HG02943 (cell line): ENCODE results near the gene NXPH3.
"Not testable (repeated sequence)": the region's sequence is repeated elsewhere in the genome, so short reads cannot be mapped to it uniquely, and the experiment has no call there.

Source experiments
- ATAC-seq: cut with Tn5 transposase; IDR thresholded peaks from one replicate; pipeline ENCODE4 v1.9.1; 2021; ENCODE audit warnings: mild to moderate bottlenecking, low read depth, moderate library complexity; ENCODE audit not compliant: unreplicated experiment

The NXPH3 gene

DNA sequence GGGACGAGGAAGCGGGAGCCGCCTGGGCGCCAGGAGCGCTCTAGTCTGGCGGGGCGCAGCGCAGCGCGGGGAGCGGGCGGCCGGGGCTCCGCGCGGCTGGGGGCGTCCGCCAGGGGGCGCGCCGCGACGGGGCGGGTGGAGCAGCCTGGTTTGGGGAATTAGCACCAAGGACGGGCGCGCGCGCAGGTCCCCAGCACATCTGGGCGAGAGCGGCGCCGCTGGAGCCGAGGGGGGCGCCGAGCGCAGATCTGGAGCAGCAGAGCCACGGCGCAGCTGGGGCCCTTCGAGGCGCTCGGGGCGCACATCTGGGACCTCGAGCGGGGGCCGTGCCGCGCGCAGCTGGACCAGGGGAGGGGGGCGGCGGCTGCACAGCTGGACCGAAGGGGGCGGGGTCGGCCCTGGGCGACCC, at the start of gene NXPH3:
Gene NXPH3, plus strand, starts transcription at position 193 of the 409 bp plus-strand sequence. CDS start 349 bp downstream, outside the sequence.
- no peak for ATAC-seq

DNA sequence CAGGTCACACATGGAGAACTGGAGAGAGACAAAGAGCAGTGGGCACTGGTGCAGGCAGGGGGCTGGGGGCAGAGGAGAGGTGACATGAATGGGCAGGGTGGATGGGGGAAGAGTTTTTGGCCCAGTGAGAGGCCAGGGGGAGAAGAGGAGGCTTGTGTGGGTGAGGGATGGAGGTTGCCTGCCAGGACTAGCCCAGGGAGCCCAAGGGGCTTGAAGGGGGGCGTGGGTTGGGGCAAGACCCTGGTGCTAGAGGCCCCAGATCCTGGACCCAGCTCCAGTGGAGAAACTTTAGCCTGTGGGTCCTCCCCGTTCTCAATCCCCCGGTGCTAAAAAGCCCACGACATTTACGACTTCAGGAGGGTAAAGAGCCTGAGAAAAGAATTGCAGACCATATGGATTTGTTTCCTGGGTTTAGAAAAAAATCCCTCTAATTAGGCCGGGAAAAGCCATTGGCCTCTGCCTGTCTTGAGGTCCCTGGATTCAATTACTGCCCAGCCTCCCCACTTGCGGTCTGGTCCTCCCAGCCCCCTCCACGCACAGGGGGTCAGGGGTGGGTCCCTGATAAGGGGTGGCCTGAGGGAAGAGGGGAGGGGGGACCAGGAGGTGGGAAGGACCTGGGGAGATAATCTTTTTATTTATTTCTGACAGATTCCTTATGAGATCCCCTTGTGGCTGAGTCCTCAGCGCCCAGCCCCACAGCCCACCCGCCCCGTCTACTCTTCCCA, 47.6 kb upstream of the NXPH3 start:
- no peak for ATAC-seq

DNA sequence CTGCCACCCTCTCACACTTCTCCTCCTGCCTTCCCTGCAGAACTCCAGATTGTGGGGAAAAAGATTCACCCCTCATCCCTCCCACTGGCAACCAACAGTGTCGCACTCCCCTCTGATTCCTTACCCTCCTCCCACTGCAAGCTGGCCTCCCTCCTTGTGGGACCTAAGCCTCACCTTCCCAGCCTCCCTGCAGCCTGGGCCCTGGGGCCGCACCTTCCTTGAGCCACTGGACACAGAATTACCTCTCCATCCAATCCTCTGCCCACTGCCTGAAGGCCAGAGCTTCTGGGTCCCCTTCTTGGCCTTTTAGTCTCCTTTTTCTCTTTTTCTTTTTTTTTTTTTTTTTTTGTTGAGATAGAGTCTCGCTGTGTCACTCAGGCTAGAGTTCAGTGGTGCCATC, 46.7 kb upstream of the NXPH3 start:
- ATAC-seq, result no peak

DNA sequence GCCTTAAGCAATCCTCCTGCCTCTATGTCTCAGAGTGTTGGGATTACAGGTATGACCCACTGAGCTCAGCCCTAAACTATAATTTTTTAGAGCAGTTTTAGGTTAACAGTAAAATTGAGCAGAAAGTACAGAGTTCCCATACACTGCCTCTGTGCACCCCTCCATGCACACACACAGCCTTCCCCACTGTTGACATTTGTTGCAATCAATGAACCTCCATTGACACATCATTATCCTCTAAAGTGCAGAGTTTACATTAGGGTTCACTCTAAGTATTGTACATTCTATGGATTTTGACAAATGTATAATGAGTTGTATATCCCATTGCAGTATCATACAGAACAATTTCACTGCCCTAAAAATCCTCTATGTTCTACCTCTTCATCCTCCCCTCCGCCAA, 45.6 kb upstream of the NXPH3 start:
- ATAC-seq, result no peak

- ATAC-seq, result no peak
These were observed 31.8 kb upstream of the NXPH3 start for GRCh38 chr17:49543860-49544259.

GRCh38 chr17:49545007-49545660, 30.5 kb upstream of the NXPH3 start:
- no peak for ATAC-seq

- ATAC-seq, result no peak
These were observed 29.7 kb upstream of the NXPH3 start for GRCh38 chr17:49545806-49546545.

GRCh38 chr17:49546546-49547535, 28.8 kb upstream of the NXPH3 start:
- no peak for ATAC-seq

GRCh38 chr17:49547566-49547965, 28.1 kb upstream of the NXPH3 start:
- no peak for ATAC-seq

- ATAC-seq, result no peak
These were observed 27.6 kb upstream of the NXPH3 start for GRCh38 chr17:49548051-49548505.

DNA sequence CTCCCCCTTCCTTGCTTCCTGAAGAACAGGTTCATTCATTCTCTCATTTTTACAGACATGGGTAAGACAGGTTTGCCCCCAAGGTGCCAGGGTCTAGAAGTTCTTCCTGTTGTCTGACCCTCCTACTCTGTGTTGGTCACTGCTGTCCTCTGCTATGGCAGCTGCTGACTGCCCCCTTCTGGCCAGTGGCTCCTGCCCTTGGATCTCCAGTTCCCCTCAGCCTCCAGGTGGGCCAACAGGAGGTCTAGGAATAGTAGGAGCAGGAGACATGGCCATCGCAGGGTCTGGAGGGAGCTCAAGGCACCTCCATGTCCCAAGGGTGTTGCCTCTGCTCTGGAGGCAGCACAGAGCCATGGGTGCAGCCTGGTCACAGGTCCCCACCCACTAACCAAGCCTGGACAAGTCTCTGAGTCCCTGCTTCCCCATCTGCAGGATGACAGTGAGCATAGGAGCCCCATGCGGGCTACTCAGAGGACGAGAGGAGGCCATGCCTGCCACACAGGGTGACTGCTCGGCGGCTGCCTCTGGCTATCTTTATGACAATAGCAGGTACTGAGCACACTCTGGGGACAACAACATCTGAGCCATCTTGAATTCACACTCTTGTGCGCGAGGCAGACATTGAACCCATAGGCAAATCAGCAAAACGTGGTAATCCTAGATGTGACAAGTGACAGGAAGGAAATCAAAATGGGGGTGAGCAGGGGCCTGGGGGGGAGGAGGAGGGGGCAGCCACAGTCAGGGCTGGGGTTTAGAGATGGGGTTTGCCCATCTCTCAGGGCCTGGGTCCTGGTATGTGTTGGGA, 27.0 kb upstream of the NXPH3 start:
- no peak for ATAC-seq

DNA sequence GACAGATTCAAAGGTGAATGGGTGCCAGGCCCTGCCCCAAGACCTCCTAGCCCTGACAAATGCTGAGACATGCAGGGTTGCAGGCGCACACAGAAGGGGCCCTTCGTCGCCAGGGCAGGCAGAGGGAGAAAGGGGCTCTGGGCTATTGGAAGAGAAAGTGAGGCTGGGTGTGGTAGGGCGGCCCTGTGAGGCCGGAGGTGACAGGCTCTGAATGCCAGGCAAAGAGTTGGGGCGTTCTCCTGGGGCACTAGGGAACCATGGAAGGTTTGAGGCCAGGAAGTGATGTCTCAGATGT, 26.4 kb upstream of the NXPH3 start:
- no peak for ATAC-seq

- no peak for ATAC-seq
These were observed 25.7 kb upstream of the NXPH3 start for GRCh38 chr17:49549691-49550678.

DNA sequence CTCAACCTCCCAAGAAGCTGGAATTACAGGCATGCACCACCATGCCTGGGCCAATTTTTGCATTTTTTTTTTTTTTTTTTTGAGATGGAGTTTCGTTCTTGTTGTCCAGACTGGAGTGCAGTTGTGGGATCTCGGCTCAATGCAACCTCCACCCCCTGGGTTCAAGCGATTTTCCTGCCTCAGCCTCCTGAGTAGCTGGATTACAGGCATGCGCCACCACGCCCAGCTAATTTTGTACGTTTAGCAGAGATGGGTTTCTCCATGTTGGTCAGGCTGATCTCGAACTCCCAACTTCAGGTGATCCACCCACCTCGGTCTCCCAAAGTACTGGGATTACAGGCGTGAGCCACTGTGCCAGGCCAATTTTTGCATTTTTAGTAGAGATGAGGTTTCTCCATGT, 24.9 kb upstream of the NXPH3 start:
- not testable (repeated sequence) for ATAC-seq

DNA sequence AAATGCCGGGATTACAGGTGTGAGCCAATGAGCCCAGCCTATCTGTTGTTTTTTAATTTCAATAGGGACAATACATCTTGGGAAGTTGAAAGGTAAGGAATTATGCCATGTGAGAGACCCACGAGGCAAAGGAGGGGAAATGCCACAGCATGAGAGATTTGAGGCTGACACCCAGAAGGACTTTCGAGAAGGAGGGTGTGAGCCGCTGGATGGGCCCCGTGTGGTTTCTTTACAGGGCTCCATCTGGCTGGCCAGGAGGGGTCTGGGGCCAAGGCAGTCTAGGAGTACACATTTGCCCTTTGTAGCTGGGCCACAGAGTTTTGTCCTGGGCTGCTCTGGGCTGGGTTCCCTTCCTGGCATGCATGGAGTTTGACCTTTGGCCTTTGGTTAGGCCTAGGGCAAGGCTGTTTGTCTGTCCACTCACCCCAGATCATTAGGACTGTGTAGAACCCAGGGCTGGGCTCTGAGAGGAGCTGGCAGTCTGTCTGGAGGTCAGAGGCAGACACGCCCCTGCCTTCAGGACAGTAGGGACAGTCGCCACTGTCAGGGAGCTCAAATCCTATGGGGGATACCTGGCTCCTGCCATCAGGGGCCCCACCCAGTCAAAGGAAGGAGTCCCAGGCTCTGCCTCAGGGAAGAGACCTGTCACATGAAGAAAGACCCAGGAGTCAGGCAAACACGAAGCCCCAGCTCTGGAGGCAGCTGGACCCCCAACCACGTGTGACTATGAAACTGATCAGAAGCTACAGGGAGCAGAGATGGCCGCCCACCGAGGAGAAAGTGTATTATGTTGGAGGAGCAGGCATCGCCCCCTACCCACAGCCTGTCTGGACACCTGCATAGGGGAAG, 24.2 kb upstream of the NXPH3 start:
- no peak for ATAC-seq

- ATAC-seq, result no peak
These were observed 23.5 kb upstream of the NXPH3 start for GRCh38 chr17:49552070-49552751.
